ENCODE results near the gene CDH22.

The CDH22 gene

DNA sequence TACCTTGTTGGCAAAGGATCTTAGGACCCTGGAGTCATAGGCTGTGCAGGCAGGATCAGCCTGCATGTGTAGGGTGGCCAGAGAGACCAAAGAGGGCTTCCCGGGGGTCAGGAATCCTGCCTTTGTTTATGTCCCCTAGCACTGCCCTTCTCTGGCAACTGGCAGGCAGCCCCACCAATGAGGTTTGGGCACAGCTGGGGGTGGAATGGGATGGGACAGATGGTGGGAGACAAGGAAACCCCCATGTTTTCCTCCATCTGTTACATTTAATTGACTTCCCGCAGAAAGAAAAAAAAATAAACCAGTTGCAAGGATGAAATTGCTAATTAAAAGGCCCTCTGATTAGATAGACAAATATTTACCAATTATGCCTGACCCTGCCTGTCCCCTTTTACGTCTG lies 162.6 kb downstream of the CDH22 start:
- TF ChIP-seq, protein P1, sequence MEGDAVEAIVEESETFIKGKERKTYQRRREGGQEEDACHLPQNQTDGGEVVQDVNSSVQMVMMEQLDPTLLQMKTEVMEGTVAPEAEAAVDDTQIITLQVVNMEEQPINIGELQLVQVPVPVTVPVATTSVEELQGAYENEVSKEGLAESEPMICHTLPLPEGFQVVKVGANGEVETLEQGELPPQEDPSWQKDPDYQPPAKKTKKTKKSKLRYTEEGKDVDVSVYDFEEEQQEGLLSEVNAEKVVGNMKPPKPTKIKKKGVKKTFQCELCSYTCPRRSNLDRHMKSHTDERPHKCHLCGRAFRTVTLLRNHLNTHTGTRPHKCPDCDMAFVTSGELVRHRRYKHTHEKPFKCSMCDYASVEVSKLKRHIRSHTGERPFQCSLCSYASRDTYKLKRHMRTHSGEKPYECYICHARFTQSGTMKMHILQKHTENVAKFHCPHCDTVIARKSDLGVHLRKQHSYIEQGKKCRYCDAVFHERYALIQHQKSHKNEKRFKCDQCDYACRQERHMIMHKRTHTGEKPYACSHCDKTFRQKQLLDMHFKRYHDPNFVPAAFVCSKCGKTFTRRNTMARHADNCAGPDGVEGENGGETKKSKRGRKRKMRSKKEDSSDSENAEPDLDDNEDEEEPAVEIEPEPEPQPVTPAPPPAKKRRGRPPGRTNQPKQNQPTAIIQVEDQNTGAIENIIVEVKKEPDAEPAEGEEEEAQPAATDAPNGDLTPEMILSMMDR (IDR thresholded peaks at IDR 0.05; ENCODE audit: low read depth, low read length, missing control alignments), result no peak
- H3K4me3 ChIP-seq (ENCODE audit: low read depth, low read length), result no peak overlapping the region
- no peak for DNase-seq (ENCODE audit: low read depth)

DNA sequence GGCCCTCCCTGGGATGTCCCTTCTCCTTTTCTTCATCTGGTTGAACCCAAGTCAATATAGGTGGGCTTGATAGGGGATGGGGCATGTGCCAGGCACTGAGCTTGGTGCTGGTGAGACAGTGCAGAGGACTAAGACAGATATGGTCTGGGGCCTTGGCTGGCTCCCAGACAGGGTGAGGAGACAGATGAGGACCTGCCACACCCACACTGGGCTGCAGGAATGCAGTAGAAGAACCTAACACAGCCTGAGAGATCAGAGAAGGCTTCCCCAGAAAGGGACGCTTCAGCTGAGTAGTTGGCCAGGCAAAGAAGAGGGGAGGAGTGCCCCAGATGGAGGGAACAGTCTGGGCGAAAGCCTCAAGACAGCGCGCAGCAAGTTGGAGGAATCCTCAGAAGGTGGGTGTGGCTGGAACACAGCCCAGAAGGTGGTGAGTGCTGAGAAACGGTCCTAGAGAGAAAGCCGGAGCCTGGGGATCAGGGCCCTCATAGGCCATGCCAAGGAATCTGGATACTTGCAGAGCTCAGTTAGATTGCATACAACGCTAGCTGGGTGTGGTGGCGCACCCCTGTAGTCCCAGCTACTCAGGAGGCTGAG lies 163.8 kb downstream of the CDH22 start:
- H3K4me3 ChIP-seq (ENCODE audit: low read depth, low read length), result no peak overlapping the region
- TF ChIP-seq, protein P1 (IDR thresholded peaks at IDR 0.05; ENCODE audit: low read depth, low read length, missing control alignments), result no peak
- no peak for DNase-seq (ENCODE audit: low read depth)

DNA sequence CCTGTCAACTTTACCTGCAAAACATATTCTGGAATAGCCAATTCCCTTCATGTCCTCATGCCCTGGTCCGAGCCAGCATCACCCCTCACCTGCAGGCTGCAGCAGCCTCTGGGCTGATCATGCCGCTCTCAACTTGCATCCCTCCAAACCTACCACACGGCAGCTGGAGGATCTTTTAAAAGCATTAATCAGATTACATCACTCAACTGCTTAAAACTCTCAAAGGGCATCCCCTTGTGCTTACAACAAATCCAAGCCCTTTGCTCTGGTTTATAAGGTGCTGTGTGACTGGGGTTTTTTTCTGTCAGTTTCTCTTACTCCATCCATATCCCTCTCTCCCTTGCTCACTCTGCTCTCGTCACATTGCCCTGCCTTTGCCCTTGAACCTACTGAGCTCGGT lies 166.2 kb downstream of the CDH22 start:
- no peak overlapping the region for H3K4me3 ChIP-seq (ENCODE audit: low read depth, low read length)
- TF ChIP-seq, protein P1 (IDR thresholded peaks at IDR 0.05; ENCODE audit: low read depth, low read length, missing control alignments), result no peak
- no peak for DNase-seq (ENCODE audit: low read depth)

DNA sequence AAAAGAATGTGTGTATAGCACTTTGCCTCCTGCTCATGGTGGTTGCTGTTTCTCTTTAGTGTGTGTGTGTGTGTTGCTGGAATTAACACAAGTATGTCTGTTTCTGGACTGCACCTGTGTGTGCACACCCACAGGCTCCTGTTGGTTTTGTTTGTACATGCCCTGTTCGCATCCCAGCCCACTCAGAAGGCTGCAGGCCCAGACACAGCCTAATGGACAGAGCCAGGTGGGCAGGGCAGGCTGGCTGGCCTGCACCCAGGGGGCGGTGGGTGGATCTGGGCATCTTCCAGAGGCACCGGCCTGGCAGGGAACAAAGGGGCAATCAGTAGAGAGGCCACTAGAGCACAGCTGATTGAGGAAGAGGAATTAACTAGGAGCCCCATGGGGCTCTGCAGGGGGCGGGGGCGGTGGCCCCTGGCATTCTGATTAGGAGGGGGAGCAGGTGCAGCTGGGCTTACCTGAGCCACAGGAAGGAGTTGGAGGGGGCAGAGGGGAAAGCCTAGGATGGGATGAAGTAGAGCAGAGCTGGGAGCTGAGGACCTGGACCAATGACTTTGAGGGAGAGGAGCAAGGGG lies 168.3 kb downstream of the CDH22 start:
- TF ChIP-seq, protein P1 (IDR thresholded peaks at IDR 0.05; ENCODE audit: low read depth, low read length, missing control alignments), result no peak
- H3K4me3 ChIP-seq (ENCODE audit: low read depth, low read length), result no peak overlapping the region
- no peak for DNase-seq (ENCODE audit: low read depth)

DNA sequence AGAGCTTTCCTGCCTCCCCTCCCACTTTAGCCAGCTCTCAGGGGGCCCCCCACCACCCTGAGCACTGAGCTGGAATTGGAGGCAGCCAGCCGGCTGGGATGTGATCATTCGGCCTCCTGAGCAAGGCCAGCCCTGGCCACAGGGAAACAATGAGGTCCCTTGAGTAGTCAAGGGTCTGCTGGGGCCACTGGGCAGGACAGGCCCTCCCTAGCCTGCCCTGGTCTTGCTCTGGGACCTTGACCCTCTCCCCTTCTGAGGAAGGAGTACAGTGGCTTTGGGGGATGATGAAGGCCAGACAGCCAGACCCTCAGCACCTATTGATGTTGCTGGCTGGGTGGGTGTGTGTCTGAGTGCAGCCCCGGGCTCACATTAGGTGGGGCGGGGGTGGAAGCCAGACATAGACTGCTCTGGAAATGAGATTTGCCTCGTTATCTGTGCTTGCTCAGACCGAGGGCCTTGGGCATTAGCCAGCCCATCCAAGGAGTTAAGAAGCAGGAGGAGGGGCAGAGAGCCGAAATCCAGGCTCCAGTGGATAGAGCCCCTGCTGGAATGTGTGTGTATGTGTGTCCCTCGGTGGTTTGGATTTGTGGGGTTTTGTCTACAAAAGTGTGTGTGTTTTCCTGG lies 168.9 kb downstream of the CDH22 start:
- TF ChIP-seq, protein P1 (IDR thresholded peaks at IDR 0.05; ENCODE audit: low read depth, low read length, missing control alignments), result no peak
- DNase-seq (ENCODE audit: low read depth), result no peak
- H3K4me3 ChIP-seq (ENCODE audit: low read depth, low read length), result no peak overlapping the region

DNA sequence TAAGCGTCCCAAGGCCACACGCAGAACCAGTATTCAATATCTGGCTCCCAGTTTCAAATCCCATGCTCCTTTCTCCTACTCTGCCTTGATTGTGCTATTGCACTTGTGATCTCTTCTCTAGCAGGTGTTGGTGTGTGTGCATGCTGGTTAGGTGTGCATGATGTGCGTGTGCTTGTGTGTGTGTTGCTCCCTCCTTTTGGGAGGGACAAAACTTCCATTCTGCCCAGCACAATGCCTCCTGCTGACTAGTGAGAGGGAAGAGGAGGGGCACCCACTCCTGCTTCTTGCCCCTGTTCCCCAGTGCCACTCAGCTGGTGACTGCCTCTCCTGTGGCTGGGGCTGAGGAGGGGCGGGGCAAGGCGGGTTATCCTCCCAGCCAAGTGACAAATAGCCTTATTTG lies 170.5 kb downstream of the CDH22 start:
- H3K4me3 ChIP-seq (ENCODE audit: low read depth, low read length), result no peak overlapping the region
- no peak for DNase-seq (ENCODE audit: low read depth)
- TF ChIP-seq, protein P1 (IDR thresholded peaks at IDR 0.05; ENCODE audit: low read depth, low read length, missing control alignments), result no peak
